ENCODE results near the gene LRRC45. TPM values are rescaled to one million over a fixed set of nuclear protein-coding genes. Genes with fewer than 3 reads are reported as not detected.

LRRC45 gene
- total and polyA plus RNA-seq, 11 donors: 2.9 to 8.6 (median 5.6) TPM

GRCh38 chr17:82021107-82021899 lies 1.8 kb upstream of the LRRC45 start:
- intact Hi-C loops (cut with DNase I): loop anchor here in 8 of 10 donors (1.0 to 10.0 kb wide), 6 partner anchors 44 to 157 kb away; partner anchors contain the start of genes ASPSCR1 (in 4 of the 8), NOTUM (in 1 of the 8) and P4HB (in 1 of the 8)
- WGBS, 4 donors: 44 to 55% (median 50%) methylated on average over 11 to 25 of the region's 25 CpGs
- ATAC-seq (peak in 3 of 4 donors; percentile 3 to 21 (median 8)), DNase-seq (peak in 4 of 5 donors; percentile 65 to 85 (median 74))
- TF ChIP-seq POLR2A (IDR thresholded peaks at IDR 0.05): no peak
- TF ChIP-seq CTCF (IDR thresholded peaks at IDR 0.05): peak; percentile 45 to 75 (median 64)
- Histone ChIP-seq H3K9me3 (no peaks in the 10 kb centered on the region), H3K27me3 (no peaks in the 10 kb centered on the region), H3K4me3 (peak overlapping the region in 9 of 12 donors; percentile 70 to 99 (median 94)), H3K27ac (no peak overlapping the region), H3K36me3 (peaks cover 0 to 21% (median 6%) of the 10 kb centered on the region in 9 donors), H3K4me1 (peaks cover 5 to 37% (median 23%) of the 10 kb centered on the region in 12 donors)

- ATAC-seq: no peak
- H3K27ac ChIP-seq: peak overlapping the region in 5 of 12 donors; percentile 66 to 83 (median 80)
- no peaks in the 10 kb centered on the region for H3K9me3 ChIP-seq
- TF ChIP-seq CTCF (IDR thresholded peaks at IDR 0.05) (no peak), POLR2A (IDR thresholded peaks at IDR 0.05) (no peak)
- H3K36me3 ChIP-seq: peaks cover 0 to 19% (median 6%) of the 10 kb centered on the region in 9 donors
- intact Hi-C loops (cut with DNase I): loop anchor here in 9 of 10 donors (1.0 to 10.0 kb wide), 7 partner anchors 45 to 161 kb away; partner anchors contain the start of genes ASPSCR1 (in 4 of the 9), P4HB (in 2 of the 9) and NOTUM (in 1 of the 9)
- no peaks in the 10 kb centered on the region for H3K27me3 ChIP-seq
- H3K4me1 ChIP-seq: peaks cover 5 to 37% (median 23%) of the 10 kb centered on the region in 12 donors
- 6 to 13% (median 10%) methylated on average over 7 to 10 of the region's 10 CpGs for WGBS, 4 donors
- DNase-seq: no peak
- H3K4me3 ChIP-seq: peak overlapping the region; percentile 70 to 99 (median 94)
Observed at GRCh38 chr17:82021900-82022309, 1.2 kb upstream of the LRRC45 start.

GRCh38 chr17:82022310-82022980 lies 660 bp upstream of the LRRC45 start, which contains the start of gene CENPX:
CENPX (minus strand) TSS chr17:82022878; CDS start chr17:82022861, 17 bp downstream.
- Histone ChIP-seq H3K4me3 (peak within 1 kb of the TSS; percentile 77 to 99 (median 94)), H3K36me3 (peaks cover 0 to 14% (median 6%) of the 10 kb centered on the region in 9 donors), H3K4me1 (peaks cover 5 to 37% (median 23%) of the 10 kb centered on the region in 12 donors), H3K27ac (peak within 1 kb of the TSS in 11 of 12 donors; percentile 32 to 85 (median 73)), H3K9me3 (no peaks in the 10 kb centered on the region), H3K27me3 (no peaks in the 10 kb centered on the region)
- intact Hi-C loops (cut with DNase I): loop anchor here in 6 of 10 donors (2.0 to 10.0 kb wide), 5 partner anchors 45 to 162 kb away; partner anchors contain the start of genes ASPSCR1 (in 4 of the 6) and P4HB (in 2 of the 6)
- TF ChIP-seq POLR2A (IDR thresholded peaks at IDR 0.05) (peak in 1 of 2 donors; percentile 58), CTCF (IDR thresholded peaks at IDR 0.05) (no peak)
- no peak for DNase-seq
- WGBS, 4 donors: 1% methylated on average over 20 to 64 of the region's 64 CpGs
- no peak for ATAC-seq

All from heart left ventricle (tissue), 16 donors.